HL-60/S4 treated with phorbol 12-myristate 13-acetate at 8.2 ng/mL for 4 days and 3 days (cell line): ENCODE measurements around the gene HEMGN.
"Not testable (repeated sequence)": the region's sequence is repeated elsewhere in the genome, so short reads cannot be mapped to it uniquely, and the experiment has no call there.

Experiments
- in situ Hi-C: fragments of 300-500 bp; cut with MboI; formaldehyde crosslinking; loops from 2 replicates; pipeline ENCODE4 v1.15.0; 2022; ENCODE audit warnings: low sequenced_read_pairs

HEMGN gene

GRCh38 chr9:97966493-97966892 lies 28.5 kb upstream of the HEMGN start:
- in situ Hi-C loops = no loop called here

- in situ Hi-C loops = no loop called here
These were observed 26.9 kb upstream of the HEMGN start for GRCh38 chr9:97964901-97965300.

- in situ Hi-C loops = no loop called here
These were observed 25.3 kb upstream of the HEMGN start for GRCh38 chr9:97963232-97963631.

DNA sequence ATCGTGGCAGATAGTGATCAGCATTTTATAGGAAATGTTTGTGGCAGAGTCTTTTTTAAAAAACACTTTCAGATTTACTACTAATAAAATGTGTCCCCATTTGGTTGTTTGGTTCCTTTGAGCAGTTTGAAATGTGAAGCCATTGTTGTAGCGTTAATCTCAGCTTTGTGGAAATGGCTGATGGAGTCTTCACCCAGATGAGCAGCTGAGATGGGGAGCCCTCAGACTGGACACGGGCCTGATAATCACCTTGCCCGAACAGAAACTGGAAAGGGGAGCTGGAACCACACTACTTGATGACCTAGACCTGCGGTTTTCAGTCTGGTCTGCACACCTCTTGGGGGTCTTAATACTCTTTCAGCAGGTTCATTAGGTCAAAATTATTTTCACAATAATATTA lies 24.6 kb upstream of the HEMGN start:
- in situ Hi-C loops = no loop called here

DNA sequence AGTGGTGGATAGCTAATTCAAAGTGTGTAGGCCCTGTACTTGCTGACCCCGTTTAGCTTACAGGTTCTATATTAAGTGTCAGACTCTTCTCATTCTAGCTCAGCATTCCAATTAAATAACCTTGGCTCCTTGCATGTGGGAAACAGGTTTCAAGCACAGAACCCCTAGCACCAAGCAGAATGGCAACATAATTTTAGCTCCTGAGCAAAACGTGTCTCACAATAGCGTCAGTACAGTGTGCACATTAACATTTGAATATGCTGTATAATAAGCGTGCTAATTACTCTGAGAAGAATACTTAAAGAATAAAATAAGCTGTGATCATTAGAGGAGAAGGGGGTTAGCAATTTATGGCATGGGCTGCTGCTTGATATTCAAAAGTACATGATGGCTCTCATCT lies 24.2 kb upstream of the HEMGN start:
- in situ Hi-C loops = no loop called here

DNA sequence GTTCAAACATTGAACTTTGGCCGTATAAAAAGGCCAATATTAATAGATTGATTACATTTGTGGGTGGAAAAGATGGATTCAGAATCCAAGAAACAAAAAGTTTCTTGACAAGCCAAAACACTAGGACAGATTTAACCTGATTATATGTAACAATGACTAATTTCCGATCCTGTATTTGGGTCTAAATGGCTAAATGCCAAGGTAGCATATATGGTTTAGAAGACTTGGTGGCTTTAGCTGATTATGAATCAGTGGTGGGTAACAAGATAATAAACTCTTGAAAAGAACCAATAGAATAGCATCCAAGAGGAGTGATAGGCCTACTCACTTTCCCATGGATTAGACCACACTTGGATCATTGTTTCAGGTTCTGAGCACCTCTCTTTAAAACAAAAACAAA lies 23.4 kb upstream of the HEMGN start:
- in situ Hi-C loops = no loop called here

DNA sequence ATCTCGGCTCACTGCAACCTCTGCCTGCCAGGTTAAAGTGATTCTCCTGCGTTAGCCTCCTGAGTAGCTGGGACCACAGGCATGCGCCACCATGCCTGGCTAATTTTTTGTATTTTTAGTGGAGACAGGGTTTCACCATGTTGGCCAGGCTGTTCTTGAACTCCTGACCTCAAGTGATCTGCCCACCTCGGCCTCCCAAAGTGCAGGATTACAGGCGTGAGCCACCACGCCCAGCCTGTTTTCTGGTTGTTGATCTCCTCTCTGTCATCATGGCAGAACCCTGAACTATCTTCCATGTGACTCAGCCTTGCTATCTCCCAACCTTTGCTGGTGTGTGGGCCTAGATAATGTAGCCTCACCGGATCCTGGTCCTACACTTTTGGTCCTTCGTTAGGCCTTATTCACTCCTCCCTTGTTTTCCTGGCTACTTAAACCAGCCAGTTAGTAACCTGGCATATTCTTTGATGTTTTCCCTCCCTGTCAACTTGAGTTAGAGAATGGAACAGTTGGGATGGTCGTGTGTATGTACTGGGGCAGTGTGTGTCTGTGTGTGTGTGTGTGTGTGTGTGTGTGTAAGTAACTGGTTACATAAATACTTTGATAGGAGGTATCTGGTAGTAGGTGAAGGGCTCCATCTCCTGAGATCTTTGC lies 22.8 kb upstream of the HEMGN start:
- in situ Hi-C loops = not testable (repeated sequence)

DNA sequence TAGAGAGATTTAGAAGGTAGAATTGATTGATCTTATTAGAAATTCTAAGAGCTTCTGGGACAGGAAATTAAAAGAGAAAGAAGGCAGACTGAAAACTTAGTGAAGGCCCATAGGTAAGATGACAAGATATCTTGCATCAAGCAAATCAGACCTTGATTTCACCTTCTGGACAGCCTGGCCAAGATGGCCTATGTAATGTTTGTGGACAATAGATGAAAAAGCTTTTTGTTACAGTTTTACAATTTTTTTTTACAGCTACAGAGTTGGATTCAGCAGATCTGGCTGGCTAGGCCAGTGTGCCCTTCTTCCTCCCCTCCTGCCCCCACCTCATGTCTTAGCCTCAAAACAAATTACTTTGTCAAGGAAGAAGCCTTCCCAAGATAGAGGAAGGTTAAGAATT lies 21.6 kb upstream of the HEMGN start:
- in situ Hi-C loops = no loop called here

DNA sequence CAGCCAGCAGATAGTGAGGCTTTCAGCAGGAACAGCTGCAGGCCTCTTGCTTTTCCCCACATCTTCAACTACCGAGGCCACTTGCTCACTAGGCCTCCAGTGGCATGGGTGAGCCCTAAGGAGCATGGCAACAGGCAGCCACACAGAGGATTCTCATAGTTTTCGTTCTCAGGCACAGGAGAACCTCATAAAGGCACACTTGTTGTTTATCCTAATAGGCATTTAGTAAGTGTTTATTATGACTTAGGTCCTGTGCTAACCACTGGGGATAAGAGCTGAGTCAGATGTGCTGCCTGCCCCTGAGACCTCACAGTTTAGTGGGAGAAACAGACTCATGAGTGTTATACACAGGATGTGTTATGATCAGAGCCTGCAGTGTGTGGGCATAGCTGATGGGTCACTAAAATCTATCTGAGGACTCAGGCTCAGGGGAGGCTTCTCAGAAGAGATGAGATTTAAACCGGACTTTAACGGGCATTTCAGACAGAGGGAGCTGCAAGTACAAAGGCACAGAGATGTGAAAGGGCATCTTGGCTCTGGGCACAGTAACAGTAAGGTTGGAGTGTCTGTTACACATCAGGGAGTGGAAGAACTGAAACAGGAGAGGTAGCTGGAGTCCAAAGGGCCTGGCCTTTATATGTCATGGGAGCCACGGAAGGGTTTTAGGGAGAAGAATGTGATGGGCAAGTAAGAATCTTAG lies 21.0 kb upstream of the HEMGN start:
- in situ Hi-C loops = no loop called here

- in situ Hi-C loops = no loop called here
These were observed 18.4 kb upstream of the HEMGN start for GRCh38 chr9:97956331-97956730.

DNA sequence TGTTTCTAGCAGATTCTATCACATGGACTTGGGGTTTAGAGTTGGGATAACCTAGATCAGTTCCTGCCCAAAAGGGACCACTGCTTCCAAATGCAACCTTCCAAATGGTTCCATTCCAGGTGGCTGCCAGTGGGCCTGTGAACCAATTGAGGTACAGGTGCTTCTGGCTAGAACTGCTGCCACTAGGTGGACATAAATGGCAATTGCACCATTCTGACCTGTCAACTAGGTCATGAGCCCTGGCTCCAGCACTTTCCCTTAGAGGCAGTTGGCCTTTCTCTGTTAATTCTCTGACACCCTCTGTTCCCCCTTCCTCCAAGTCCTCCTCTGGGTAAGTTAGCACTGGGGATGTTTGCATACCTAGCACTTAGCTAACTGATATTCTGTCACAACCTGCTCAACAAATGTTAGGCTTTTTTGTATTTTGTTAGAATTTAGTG lies 16.6 kb upstream of the HEMGN start:
- in situ Hi-C loops = no loop called here

- in situ Hi-C loops = not testable (repeated sequence)
These were observed 12.9 kb upstream of the HEMGN start for GRCh38 chr9:97950873-97951272.

- in situ Hi-C loops = not testable (repeated sequence)
These were observed 9.1 kb upstream of the HEMGN start for GRCh38 chr9:97947094-97947493.

GRCh38 chr9:97945470-97945869 lies 7.5 kb upstream of the HEMGN start:
- in situ Hi-C loops = not testable (repeated sequence)

DNA sequence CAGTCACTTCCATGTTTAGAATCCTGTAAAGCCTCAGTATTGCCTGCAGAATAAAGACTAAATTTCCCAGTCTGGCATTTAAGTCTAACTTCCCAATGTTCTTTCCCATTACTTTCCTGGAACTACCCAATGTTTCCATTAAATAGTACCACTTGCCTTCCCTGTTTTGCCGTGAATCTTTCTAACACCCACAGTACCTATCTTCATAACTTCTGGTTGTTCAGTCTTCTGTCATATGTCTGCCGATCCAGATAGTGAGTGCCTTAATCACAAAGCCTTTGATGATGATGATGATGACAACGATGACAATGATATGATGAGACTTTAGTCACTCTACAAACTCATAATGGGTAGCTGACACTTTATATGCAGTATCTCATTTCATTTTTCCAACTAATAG lies 6.6 kb upstream of the HEMGN start:
- in situ Hi-C loops = no loop called here

DNA sequence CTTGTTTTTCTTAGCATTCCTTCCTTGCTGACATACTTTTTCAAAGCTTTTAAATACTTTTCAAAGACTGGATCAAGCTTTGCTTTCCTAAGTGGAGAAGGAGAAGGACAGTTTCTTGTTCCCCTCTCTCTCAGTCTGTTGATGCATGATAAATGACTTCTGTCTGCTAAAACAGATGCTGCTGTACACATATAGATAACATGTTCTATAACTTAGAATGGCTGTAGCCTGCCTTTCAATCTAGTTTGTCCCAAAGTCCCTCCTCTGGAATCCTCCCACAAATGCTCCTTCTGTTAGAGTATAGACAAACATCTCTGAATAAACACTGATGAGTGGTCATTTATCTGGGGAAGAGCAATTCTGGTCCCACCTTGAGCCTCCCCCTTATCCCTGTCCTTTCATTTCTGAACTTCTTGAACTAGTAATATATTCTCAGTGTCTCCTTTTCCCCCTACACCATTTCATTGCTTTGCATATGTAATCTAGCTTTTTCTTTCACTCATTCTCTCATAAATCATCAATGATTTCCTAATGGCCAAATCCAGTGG lies 5.4 kb upstream of the HEMGN start:
- in situ Hi-C loops = no loop called here

DNA sequence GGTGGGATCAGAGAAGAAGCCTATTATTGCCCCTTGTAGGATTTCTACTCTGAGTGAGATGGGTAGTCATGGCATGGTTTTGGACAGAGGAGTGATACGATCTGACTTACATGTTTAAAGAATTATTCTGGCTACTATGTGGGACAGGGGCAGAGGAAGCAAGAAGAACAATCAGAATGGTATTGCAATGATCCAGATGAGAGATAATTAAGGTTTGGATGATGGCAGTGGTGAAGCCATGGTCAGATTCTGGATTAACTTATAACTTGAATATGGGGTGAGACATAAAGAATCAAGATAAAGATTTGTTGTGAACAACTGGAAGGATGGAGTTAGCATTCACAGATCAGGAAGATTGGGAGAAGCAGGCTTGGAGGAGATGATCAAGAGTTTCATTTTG lies 3.4 kb upstream of the HEMGN start:
- in situ Hi-C loops = no loop called here

DNA sequence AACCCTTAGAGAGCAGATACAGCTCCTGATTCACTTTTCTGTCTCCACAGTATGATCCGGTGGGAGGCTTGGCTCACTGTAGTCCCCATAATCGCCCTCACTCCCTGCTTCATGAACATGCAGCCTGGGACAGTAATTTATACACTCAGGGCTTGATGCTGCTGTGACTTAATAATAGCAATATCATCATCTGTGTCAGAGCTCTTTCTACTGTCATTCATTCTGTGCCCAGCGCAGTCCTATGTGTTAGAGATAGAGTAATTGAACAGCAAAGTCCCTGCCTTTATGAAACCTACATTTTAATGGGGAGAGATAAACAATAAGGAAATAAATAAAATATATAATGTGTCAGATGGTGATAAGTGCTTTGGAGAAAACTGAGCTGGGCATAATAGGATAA lies 2.8 kb upstream of the HEMGN start:
- in situ Hi-C loops = no loop called here

- in situ Hi-C loops = no loop called here
These were observed 2.3 kb upstream of the HEMGN start for GRCh38 chr9:97940233-97940632.

DNA sequence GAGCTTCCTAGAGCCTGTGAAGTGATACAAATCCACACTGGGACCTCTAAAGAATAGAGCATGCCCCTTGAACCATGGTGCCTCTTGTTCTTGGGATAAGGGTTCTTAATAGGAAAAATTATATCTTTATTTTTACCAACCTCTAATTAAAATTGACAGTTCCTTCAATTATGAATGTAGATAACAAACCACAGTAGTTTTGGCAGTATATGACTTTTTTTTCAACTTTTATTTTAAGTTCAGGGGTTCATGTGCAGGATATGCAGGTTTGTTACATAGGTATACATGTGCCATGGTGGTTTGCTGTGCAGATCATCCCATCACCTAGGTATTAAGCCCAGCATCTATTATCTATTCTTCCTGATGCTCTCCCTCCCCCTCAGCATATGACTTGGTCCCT lies 974 bp downstream of the HEMGN start:
- in situ Hi-C loops = no loop called here

DNA sequence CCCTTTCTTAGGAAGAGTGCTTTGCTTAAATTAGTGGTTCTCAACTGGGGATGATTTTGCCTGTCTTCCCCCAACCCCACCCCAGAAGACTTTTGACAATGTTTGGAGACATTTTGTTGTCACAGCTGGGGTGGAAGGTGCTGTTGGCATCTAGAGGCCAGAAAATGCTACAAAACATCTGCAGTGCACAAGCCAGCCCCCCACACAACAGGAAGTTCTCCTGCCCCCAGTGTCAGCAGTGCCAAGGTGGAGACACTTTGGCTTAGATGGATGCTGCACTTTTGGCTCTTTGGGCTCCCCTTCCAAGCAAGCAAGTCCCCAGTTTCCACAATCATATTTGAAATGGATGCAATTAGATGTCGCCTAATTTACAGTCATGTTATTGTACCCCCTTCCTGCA lies 2.7 kb downstream of the HEMGN start:
- in situ Hi-C loops = no loop called here

- in situ Hi-C loops = no loop called here
These were observed 3.5 kb downstream of the HEMGN start for GRCh38 chr9:97934321-97935115.
